ENCODE measurements around the gene TMEM176B.

The TMEM176B gene

DNA sequence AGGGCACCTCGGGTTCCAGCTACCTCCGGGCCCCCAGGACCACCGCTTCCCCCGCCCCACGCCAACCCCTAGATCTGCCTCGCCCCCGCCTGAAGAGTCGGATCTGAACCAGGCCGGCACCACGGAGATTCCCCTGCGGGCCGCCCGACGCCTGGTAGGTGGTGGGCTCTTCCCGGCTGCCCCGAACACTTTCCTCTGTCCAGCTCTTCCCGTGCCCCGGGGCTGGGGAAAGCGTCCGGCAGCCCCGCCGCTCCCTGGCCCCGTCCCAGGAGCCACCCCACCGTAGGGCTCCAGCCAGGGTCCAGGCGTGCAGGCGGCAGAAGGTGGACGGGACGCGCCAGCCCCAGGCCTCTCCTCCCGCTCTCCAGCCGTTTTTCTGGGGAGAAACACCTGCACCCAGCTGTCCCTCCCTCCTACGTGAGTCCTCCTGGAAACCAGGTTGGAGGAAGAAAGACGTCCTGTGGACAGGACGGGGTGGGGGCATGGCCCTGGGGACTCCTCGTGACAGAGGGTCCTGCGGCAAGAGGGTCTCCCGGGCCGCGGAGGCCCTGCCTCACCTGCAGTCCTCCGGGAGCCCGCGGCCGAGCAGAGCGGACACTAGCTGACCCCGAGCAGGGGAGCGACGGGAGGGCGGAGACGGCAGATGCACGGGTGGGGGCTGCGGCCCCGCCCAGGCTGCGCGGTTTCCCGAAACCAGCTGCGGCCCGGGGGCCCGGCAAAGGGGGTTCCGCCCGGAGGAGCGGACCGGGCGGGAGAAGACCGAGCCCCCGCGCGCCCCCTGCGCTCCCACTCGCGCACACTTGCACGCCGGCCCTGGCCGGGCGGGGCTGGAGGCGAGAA lies at the start of gene TMEM176B:
TSS of gene TMEM176B (minus strand) at position 624 of the 840 bp plus-strand sequence. CDS start 3,795 bp downstream, outside the sequence.
- no peak for DNase-seq

GRCh38 chr7:150849204-150849775 lies 49.1 kb upstream of the TMEM176B start:
- TF ChIP-seq POLR2A (IDR thresholded peaks at IDR 0.05; ENCODE audit: low read length) (no peak), GATA1 (IDR thresholded peaks at IDR 0.05; ENCODE audit: low read depth, low read length) (no peak)
- DNase-seq, result no peak

More for the DNA sequence above, at the start of gene TMEM176B:
- TF ChIP-seq POLR2A (IDR thresholded peaks at IDR 0.05; ENCODE audit: low read length) (no peak), GATA1 (IDR thresholded peaks at IDR 0.05; ENCODE audit: low read depth, low read length) (no peak)

- no peak for DNase-seq
- no peak for TF ChIP-seq GATA1 (IDR thresholded peaks at IDR 0.05; ENCODE audit: low read depth, low read length)
- TF ChIP-seq POLR2A (IDR thresholded peaks at IDR 0.05; ENCODE audit: low read length), result no peak
Measured at GRCh38 chr7:150848561-150849115, 48.5 kb upstream of the TMEM176B start.

DNA sequence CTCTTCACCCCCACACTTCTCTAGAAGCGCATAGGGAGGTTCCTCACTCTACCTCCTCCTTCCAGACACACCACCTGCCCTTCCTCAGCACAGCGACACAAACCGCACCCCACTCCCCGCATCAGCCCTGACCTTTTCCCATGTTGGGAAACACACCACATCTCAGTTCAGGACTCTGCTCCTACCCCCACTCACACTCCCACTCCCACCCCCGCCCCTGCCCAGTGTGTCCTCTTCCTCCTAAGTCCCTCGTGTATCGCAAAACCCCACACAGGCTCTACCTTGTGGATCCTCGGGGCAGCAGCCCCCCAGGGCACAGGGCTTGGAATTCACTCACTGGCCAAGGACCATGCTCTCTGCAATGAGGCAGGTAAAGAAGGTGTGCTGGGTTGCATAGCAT lies 47.9 kb upstream of the TMEM176B start:
- TF ChIP-seq GATA1 (IDR thresholded peaks at IDR 0.05; ENCODE audit: low read depth, low read length), result no peak
- TF ChIP-seq POLR2A (IDR thresholded peaks at IDR 0.05; ENCODE audit: low read length), result no peak
- DNase-seq, result no peak

GRCh38 chr7:150847536-150847935 lies 47.4 kb upstream of the TMEM176B start:
- no peak for DNase-seq
- TF ChIP-seq GATA1 (IDR thresholded peaks at IDR 0.05; ENCODE audit: low read depth, low read length), result no peak
- TF ChIP-seq POLR2A (IDR thresholded peaks at IDR 0.05; ENCODE audit: low read length), result no peak

- TF ChIP-seq POLR2A (IDR thresholded peaks at IDR 0.05; ENCODE audit: low read length), result no peak
- no peak for TF ChIP-seq GATA1 (IDR thresholded peaks at IDR 0.05; ENCODE audit: low read depth, low read length)
- no peak for DNase-seq
Measured at GRCh38 chr7:150846291-150847115, 46.3 kb upstream of the TMEM176B start.

GRCh38 chr7:150845421-150845861 lies 45.3 kb upstream of the TMEM176B start:
- DNase-seq, result no peak

GRCh38 chr7:150842716-150843115 lies 42.6 kb upstream of the TMEM176B start:
- no peak for DNase-seq

More at GRCh38 chr7:150845421-150845861, 45.3 kb upstream of the TMEM176B start:
- no peak for TF ChIP-seq POLR2A (IDR thresholded peaks at IDR 0.05; ENCODE audit: low read length)
- TF ChIP-seq GATA1 (IDR thresholded peaks at IDR 0.05; ENCODE audit: low read depth, low read length), result no peak

DNA sequence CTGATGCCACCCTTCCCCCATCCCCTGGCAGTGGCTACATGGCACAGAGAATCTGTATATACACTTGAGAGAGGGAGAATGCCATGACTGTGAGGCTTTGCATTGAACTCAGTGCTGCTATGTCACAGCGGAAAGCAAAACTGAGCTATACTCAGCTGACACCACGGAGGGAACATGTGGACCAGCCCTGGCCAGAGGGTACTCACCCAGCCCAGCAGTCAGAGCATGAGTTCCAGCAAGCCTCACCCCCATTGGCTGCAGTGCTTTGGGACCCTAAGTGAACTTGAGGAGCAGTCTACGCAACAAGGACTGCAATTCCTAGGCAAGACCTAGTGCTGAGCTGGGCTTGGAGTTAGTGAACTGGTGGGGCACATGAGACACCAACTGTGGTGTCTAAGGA lies 41.9 kb upstream of the TMEM176B start:
- no peak for DNase-seq
- no peak for TF ChIP-seq POLR2A (IDR thresholded peaks at IDR 0.05; ENCODE audit: low read length)
- no peak for TF ChIP-seq GATA1 (IDR thresholded peaks at IDR 0.05; ENCODE audit: low read depth, low read length)

More at GRCh38 chr7:150842716-150843115, 42.6 kb upstream of the TMEM176B start:
- TF ChIP-seq GATA1 (IDR thresholded peaks at IDR 0.05; ENCODE audit: low read depth, low read length), result no peak
- TF ChIP-seq POLR2A (IDR thresholded peaks at IDR 0.05; ENCODE audit: low read length), result no peak

GRCh38 chr7:150838965-150839650 lies 38.9 kb upstream of the TMEM176B start:
- no peak for TF ChIP-seq GATA1 (IDR thresholded peaks at IDR 0.05; ENCODE audit: low read depth, low read length)
- TF ChIP-seq POLR2A (IDR thresholded peaks at IDR 0.05; ENCODE audit: low read length), result no peak
- no peak for DNase-seq

- no peak for DNase-seq
- TF ChIP-seq GATA1 (IDR thresholded peaks at IDR 0.05; ENCODE audit: low read depth, low read length) (no peak), POLR2A (IDR thresholded peaks at IDR 0.05; ENCODE audit: low read length) (no peak)
Measured at GRCh38 chr7:150835702-150836280, 35.6 kb upstream of the TMEM176B start.

GRCh38 chr7:150835019-150835418 lies 34.9 kb upstream of the TMEM176B start:
- no peak for DNase-seq
- TF ChIP-seq POLR2A (IDR thresholded peaks at IDR 0.05; ENCODE audit: low read length), result no peak
- no peak for TF ChIP-seq GATA1 (IDR thresholded peaks at IDR 0.05; ENCODE audit: low read depth, low read length)

- TF ChIP-seq GATA1 (IDR thresholded peaks at IDR 0.05; ENCODE audit: low read depth, low read length), result no peak
- no peak for TF ChIP-seq POLR2A (IDR thresholded peaks at IDR 0.05; ENCODE audit: low read length)
- DNase-seq, result no peak
Measured at GRCh38 chr7:150831851-150832250, 31.7 kb upstream of the TMEM176B start.
